ENCODE data around the gene ARMC9. TPM values are rescaled to one million over a fixed set of nuclear protein-coding genes. Genes with fewer than 3 reads are reported as not detected.

Gene ARMC9
- total and polyA plus RNA-seq, 2 donors (not counting 3 experiments of a cell fraction or from before 2014, with no cell fraction given), result 16.4 to 24.2 TPM

DNA sequence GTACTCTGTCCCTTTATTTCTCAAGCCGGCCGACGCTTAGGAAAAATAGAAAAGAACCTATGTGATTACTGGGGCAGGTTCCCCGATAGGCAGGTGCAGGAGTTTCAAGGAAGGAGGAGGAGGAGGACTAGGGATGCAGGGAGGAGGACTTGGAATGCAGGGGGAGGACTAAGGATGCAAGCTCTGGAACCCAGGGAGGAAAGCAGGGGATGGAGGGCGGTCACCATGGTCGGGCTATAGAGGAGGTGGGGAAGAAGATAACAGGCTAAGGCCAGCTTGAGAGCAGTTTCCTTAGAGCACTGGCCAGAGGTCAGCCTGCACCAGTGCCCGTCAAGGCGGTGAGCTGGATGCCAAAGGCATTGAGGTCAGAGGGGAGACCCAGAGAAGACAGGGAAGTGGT, 178.4 kb downstream of the ARMC9 start:
- intact Hi-C loops (cut with micrococcal nuclease) (no loop called here), dilution Hi-C loops (cut with MboI; ENCODE audit: extremely low pct_ligation_motif_present, low sequenced_read_pairs) (no loop called here)
- no TSS peak for BruUV-seq (replicated peaks)
- CTCF ChIA-PET, result no interaction called here
- H2AFZ ChIP-seq (ENCODE audit: low read depth, low read length), result no peak overlapping the region
- FAIRE-seq (no peak), DNase-seq (ENCODE audit: low read depth, low spot score) (no peak)
- no peak overlapping the region for H3K9ac ChIP-seq (replicated peaks; ENCODE audit: extremely low read depth, insufficient read depth, low read length)
- no peak overlapping the region for H3K4me3 ChIP-seq (replicated peaks in 1 of 3; ENCODE audit: insufficient read depth in 1 of 3, low read depth in 1 of 3, low read length in 3 of 3)
- H3K4me1 ChIP-seq (ENCODE audit: control insufficient read depth, extremely low read depth, insufficient read depth, low read length), result no peaks in the 10 kb centered on the region
- no peaks in the 10 kb centered on the region for H3K9me3 ChIP-seq (replicated peaks; ENCODE audit: control insufficient read depth, insufficient read depth, low read length)
- TF ChIP-seq MYC (IDR thresholded peaks at IDR 0.05; ENCODE audit: low read depth, low read length) (no peak), GATA2 (IDR thresholded peaks at IDR 0.05; ENCODE audit: insufficient read depth, insufficient read length, low read depth, low read length) (no peak), FOS (IDR thresholded peaks at IDR 0.05; ENCODE audit: borderline replicate concordance, insufficient read depth, low read length) (no peak), EZH2 (IDR thresholded peaks at IDR 0.05; ENCODE audit: borderline replicate concordance, low read depth, low read length, severe bottlenecking) (no peak), POLR2A (IDR thresholded peaks at IDR 0.05; ENCODE audit: low read depth, low read length) (no peak), JUN (IDR thresholded peaks at IDR 0.05; ENCODE audit: borderline replicate concordance, insufficient read depth, insufficient read length, low read depth) (no peak), POLR2AphosphoS5 (IDR thresholded peaks at IDR 0.05; ENCODE audit: insufficient read depth, low read depth, low read length) (no peak)
- TF ChIP-seq, protein P1, sequence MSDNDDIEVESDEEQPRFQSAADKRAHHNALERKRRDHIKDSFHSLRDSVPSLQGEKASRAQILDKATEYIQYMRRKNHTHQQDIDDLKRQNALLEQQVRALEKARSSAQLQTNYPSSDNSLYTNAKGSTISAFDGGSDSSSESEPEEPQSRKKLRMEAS (IDR thresholded peaks at IDR 0.05; ENCODE audit: insufficient read depth, insufficient read length), result no peak
- TF ChIP-seq, protein P2, sequence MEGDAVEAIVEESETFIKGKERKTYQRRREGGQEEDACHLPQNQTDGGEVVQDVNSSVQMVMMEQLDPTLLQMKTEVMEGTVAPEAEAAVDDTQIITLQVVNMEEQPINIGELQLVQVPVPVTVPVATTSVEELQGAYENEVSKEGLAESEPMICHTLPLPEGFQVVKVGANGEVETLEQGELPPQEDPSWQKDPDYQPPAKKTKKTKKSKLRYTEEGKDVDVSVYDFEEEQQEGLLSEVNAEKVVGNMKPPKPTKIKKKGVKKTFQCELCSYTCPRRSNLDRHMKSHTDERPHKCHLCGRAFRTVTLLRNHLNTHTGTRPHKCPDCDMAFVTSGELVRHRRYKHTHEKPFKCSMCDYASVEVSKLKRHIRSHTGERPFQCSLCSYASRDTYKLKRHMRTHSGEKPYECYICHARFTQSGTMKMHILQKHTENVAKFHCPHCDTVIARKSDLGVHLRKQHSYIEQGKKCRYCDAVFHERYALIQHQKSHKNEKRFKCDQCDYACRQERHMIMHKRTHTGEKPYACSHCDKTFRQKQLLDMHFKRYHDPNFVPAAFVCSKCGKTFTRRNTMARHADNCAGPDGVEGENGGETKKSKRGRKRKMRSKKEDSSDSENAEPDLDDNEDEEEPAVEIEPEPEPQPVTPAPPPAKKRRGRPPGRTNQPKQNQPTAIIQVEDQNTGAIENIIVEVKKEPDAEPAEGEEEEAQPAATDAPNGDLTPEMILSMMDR (IDR thresholded peaks at IDR 0.05; ENCODE audit: extremely low read depth in 1 of 2, insufficient read depth in 1 of 2, low read depth in 1 of 2, low read length in 2 of 2), result no peak
- POLR2A ChIA-PET, result no interaction called here
- H4K20me1 ChIP-seq (replicated peaks; ENCODE audit: control insufficient read depth, extremely low read depth, insufficient read depth, low read length), result no peaks in the 10 kb centered on the region
- H3K79me2 ChIP-seq (ENCODE audit: control insufficient read depth, insufficient read depth, low read length), result no peaks in the 10 kb centered on the region
- H3K27ac ChIP-seq (ENCODE audit: insufficient read depth, low read depth, low read length), result no peak overlapping the region
- no peaks in the 10 kb centered on the region for H3K9me1 ChIP-seq (replicated peaks; ENCODE audit: control insufficient read depth, extremely low read depth, insufficient read depth, low read length)
- peaks cover 0 to 4% of the 10 kb centered on the region in 2 experiments for H3K27me3 ChIP-seq (ENCODE audit: control insufficient read depth in 2 of 2, insufficient read depth in 2 of 2, low read length in 2 of 2)
- H3K36me3 ChIP-seq (ENCODE audit: control insufficient read depth in 2 of 2, extremely low read depth in 1 of 2, insufficient read depth in 2 of 2, low read length in 2 of 2), result no peaks in the 10 kb centered on the region
- no peak overlapping the region for H3K4me2 ChIP-seq (ENCODE audit: insufficient read depth, low read length)

Data from endothelial cell of umbilical vein (primary cell).